Prostate gland (tissue), 2 donors: Measurements from ENCODE around the gene TRAF3. TPM values are rescaled to one million over a fixed set of nuclear protein-coding genes. Genes with fewer than 3 reads are reported as not detected.

Source experiments
- DNase-seq: peaks from one replicate; pipeline ENCODE4 v3.0.0-alpha.2; 2019; ENCODE audit warnings: low spot score
- H3K27ac ChIP-seq, 2 donors: fragments of 200-600 bp; sonication (generic); 2 replicates each; pipeline ENCODE4 v1.5.1; 2017 to 2019
- H3K27me3 ChIP-seq: fragments of 200-600 bp; sonication (generic); replicated peaks from 2 replicates; pipeline ENCODE4 v1.5.1; 2019; ENCODE audit not compliant: insufficient read depth
- H3K36me3 ChIP-seq, 2 donors: fragments of 200-600 bp; sonication (generic); 1 replicate in 1 of 2; 2 replicates in 1 of 2; pipeline versions ENCODE4 v1.5.1 to v1.8.1; 2017 to 2019
- H3K4me1 ChIP-seq: fragments of 200-600 bp; sonication (generic); replicated peaks from 2 replicates; pipeline ENCODE4 v1.5.1; 2019
- H3K4me3 ChIP-seq, 2 donors: fragments of 200-600 bp; sonication (generic); 2 replicates each; pipeline ENCODE4 v1.5.1; 2017 to 2019
- H3K9me3 ChIP-seq: fragments of 200-600 bp; sonication (generic); 2 replicates; pipeline ENCODE4 v1.5.1; 2017
- POLR2A ChIP-seq: fragments of 450-650 bp; IDR thresholded peaks from one replicate; pipeline ENCODE4 v1.6.1; 2016; ENCODE audit warnings: antibody characterized with exemption, mild to moderate bottlenecking
- POLR2AphosphoS5 ChIP-seq: sonication (generic); formaldehyde crosslinking; IDR thresholded peaks from one replicate; pipeline ENCODE4 v1.6.1; 2017; ENCODE audit warnings: antibody characterized with exemption
- WGBS: methylation state at CpG from one replicate; pipeline ENCODE4 v1.1.5; 2018; 5-methylcytosine and 5-hydroxymethylcytosine counted together
- intact Hi-C: fragments of 100-400 bp; cut with DNase I; formaldehyde crosslinking; loops from one replicate; pipeline ENCODE4 v1.14.2; 2022
- total RNA-seq, 2 donors: library from RNA; depleted of rRNA; stranded (reverse); fragments of >200 nt; gene quantifications; one replicate each; pipeline ENCODE4 v1.1.0, GENCODE V29; 2016
- TF ChIP-seq, protein P1 (sequence below), 4 experiments: fragments of 200-600 bp in 2 of 4; fragments of 450-650 bp in 2 of 4; sonication (generic) in 2 of 4; IDR thresholded peaks; 1 replicate in 3 of 4; 2 replicates in 1 of 4; pipeline ENCODE4 v1.5.1; 2016 to 2019; ENCODE audit warnings: antibody characterized with exemption in 4 of 4, mild to moderate bottlenecking in 2 of 4, moderate library complexity in 2 of 4

Gene TRAF3
- total RNA-seq, 2 donors from 2014 or later, result 8.3 to 22.0 TPM

DNA sequence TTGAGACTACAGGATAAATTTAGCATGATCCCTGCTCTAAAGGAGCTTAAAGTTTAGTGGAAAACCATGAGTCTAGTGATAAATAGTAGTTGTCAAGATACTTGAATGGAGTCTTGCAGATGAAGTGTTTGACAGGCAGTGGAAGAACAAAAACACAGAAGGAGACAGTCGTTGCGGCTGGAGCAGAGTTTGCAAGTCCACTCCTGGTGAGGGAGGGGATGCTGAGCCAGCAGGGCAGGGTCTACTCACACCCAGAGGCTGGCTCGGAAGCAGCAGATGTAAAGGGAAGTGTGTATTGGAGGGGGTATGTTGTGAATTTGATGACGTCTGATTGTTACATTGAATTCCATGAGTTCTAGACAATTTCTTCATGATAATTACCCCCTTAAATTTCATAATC lies 61.3 kb downstream of the TRAF3 start:
- intact Hi-C loops, result no loop called here
- WGBS, result 69% methylated on average over 4 of the region's 4 CpGs
- H3K27me3 ChIP-seq, result no peaks in the 10 kb centered on the region

DNA sequence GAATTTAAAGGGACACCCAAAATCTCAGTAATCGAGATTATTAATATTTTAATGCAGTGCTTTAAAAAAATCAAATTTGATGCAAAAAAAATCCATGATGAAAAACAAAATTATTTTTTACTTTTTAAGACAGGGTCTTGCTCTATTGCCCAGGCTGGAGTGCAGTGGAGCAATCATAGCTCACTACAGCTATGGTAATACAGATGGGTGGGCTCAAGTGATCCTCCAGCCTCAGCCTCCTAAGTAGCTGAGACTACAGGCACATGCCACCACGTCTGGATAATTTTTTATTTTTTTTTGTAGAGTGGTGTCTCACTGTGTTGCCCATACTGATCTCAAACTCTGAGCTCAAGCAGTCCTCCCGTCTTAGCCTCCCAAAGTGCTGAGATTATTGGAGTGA lies 62.9 kb downstream of the TRAF3 start:
- no peaks in the 10 kb centered on the region for H3K36me3 ChIP-seq
- no peaks in the 10 kb centered on the region for H3K27me3 ChIP-seq
- no peak overlapping the region for H3K4me3 ChIP-seq
- WGBS, result 90% methylated on average over 3 of the region's 3 CpGs
- no peak overlapping the region for H3K27ac ChIP-seq
- intact Hi-C loops, result no loop called here
- H3K4me1 ChIP-seq, result no peaks in the 10 kb centered on the region
- TF ChIP-seq POLR2A (no peak), POLR2AphosphoS5 (no peak)
- TF ChIP-seq, protein P1, sequence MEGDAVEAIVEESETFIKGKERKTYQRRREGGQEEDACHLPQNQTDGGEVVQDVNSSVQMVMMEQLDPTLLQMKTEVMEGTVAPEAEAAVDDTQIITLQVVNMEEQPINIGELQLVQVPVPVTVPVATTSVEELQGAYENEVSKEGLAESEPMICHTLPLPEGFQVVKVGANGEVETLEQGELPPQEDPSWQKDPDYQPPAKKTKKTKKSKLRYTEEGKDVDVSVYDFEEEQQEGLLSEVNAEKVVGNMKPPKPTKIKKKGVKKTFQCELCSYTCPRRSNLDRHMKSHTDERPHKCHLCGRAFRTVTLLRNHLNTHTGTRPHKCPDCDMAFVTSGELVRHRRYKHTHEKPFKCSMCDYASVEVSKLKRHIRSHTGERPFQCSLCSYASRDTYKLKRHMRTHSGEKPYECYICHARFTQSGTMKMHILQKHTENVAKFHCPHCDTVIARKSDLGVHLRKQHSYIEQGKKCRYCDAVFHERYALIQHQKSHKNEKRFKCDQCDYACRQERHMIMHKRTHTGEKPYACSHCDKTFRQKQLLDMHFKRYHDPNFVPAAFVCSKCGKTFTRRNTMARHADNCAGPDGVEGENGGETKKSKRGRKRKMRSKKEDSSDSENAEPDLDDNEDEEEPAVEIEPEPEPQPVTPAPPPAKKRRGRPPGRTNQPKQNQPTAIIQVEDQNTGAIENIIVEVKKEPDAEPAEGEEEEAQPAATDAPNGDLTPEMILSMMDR (IDR thresholded peaks at IDR 0.05), result no peak
- no peak for DNase-seq
- no peaks in the 10 kb centered on the region for H3K9me3 ChIP-seq

More for the DNA sequence above, 61.3 kb downstream of the TRAF3 start:
- Histone ChIP-seq H3K4me3 (no peak overlapping the region), H3K27ac (no peak overlapping the region), H3K4me1 (no peaks in the 10 kb centered on the region), H3K36me3 (no peaks in the 10 kb centered on the region), H3K9me3 (no peaks in the 10 kb centered on the region)
- DNase-seq, result no peak
- TF ChIP-seq POLR2A (no peak), POLR2AphosphoS5 (no peak)
- TF ChIP-seq, protein P1 (IDR thresholded peaks at IDR 0.05), result no peak

DNA sequence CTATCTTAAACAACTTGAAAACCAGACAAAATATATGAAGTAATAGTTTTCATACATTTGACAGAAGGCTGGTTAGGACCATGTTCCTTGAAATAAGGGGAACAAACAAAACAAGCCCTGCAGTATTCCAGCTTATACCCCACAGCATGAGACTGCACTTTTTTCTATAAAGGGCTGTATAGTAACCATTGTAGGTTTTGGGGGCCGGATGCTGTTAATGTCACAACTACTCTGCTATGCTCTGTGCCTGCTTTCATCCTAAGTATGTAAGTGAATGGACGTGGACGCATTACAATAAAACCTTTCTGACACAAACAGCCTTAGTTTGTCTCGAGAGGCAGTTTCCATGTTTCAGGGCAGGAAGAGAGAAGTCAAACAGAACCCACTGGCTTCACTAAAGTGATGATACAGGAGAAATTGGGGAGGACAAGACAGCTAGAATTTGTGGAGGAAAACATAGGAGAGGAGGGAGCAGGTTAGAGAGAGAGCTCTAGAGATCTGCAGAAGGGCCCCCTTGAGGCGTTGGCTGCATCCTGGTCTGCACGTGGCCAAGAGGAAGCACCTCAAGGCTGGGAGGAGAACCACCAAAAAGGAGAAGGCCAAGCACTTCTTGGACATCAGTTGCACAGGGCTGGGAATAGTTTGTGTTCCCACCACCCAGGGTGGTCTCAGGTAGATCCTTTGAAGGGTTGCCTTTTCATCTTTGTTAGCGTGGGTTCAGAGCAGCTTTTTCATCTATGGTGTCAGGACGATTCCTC lies 63.7 kb downstream of the TRAF3 start:
- no peaks in the 10 kb centered on the region for H3K4me1 ChIP-seq
- WGBS, result 86% methylated on average over 8 of the region's 8 CpGs
- H3K9me3 ChIP-seq, result no peaks in the 10 kb centered on the region
- no peaks in the 10 kb centered on the region for H3K36me3 ChIP-seq
- TF ChIP-seq POLR2A (no peak), POLR2AphosphoS5 (no peak)
- TF ChIP-seq, protein P1 (IDR thresholded peaks at IDR 0.05), result no peak
- intact Hi-C loops, result no loop called here
- no peak overlapping the region for H3K4me3 ChIP-seq
- DNase-seq, result no peak
- no peaks in the 10 kb centered on the region for H3K27me3 ChIP-seq
- H3K27ac ChIP-seq, result no peak overlapping the region

DNA sequence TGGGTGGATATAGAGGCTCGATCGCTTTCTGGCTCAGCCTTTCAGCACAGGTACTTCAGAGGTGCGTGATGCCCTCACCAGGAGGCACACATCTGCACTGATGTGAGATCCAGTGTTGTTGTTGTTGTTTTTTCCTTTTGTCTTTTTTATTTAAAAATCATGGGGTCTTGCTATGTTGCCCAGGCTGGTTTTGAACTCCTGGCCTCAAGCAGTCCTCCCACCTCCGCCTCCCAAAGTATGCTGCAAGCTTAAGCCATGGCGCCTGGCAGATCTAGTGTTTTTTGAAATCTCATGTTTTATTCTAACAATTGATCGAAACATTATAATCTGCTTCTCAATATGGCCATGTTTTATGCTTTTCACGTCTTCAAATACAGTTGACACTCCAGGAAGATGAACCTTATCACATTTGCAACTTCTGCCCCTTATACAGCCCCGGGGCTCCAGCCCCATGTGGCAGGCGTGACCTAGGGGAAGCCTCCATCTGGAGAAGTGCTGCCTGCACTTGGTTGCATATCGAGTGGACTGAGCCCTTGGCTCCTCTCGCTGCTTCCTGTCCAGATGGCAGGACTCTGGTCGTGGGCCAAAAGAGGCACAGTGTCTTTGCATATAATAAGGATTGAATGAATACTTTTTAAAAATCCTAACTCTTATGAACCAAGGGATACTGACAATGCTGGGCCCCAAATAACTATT lies 71.7 kb downstream of the TRAF3 start:
- no peak for DNase-seq
- Histone ChIP-seq H3K36me3 (no peaks in the 10 kb centered on the region), H3K9me3 (no peaks in the 10 kb centered on the region), H3K27ac (peak overlapping the region in 1 of 2 donors; percentile 34), H3K4me3 (no peak overlapping the region), H3K27me3 (no peaks in the 10 kb centered on the region), H3K4me1 (no peaks in the 10 kb centered on the region)
- TF ChIP-seq, protein P1 (IDR thresholded peaks at IDR 0.05), result no peak
- TF ChIP-seq POLR2AphosphoS5, result no peak
- TF ChIP-seq POLR2A, result no peak
- intact Hi-C loops, result no loop called here
- WGBS, result 68% methylated on average over 12 of the region's 12 CpGs
